IPS DF 6.9 (cell line): ENCODE measurements around the gene ZYX.

ENCODE experiments used
- DNase-seq: peaks from one replicate; pipeline ENCODE4 v3.0.0-alpha.2; 2013; ENCODE audit warnings: low read depth, low spot score
- H3K27ac ChIP-seq: one replicate; pipeline ENCODE4 v1.5.1; 2013; ENCODE audit warnings: low read length, control low read depth
- H3K27me3 ChIP-seq: 2 replicates; pipeline ENCODE4 v1.6.1; 2013; ENCODE audit warnings: mild to moderate bottlenecking, low read length; ENCODE audit not compliant: control insufficient read depth, insufficient read depth
- H3K36me3 ChIP-seq: 2 replicates; pipeline ENCODE4 v1.6.1; 2013; ENCODE audit warnings: low read length; ENCODE audit not compliant: control insufficient read depth, insufficient read depth
- H3K4me1 ChIP-seq: 2 replicates; pipeline ENCODE4 v1.6.1; 2013; ENCODE audit warnings: low read length; ENCODE audit not compliant: control insufficient read depth, insufficient read depth
- H3K4me3 ChIP-seq: 2 replicates; pipeline ENCODE4 v1.5.1; 2013; ENCODE audit warnings: mild to moderate bottlenecking, low read length
- H3K9me3 ChIP-seq: 2 replicates; pipeline ENCODE4 v1.6.1; 2013; ENCODE audit warnings: low read length, inconsistent platforms; ENCODE audit not compliant: control insufficient read depth, insufficient read depth
- WGBS: extraction: QIAGEN DNeasy Blood & Tissue Kit; methylation state at CpG from one replicate; pipeline ENCODE4 v1.1.7; 2013; ENCODE audit warnings: mixed read lengths, missing lambda C conversion rate; ENCODE audit not compliant: insufficient read length, insufficient coverage; 5-methylcytosine and 5-hydroxymethylcytosine counted together

The ZYX gene

GRCh38 chr7:143380646-143381426 lies at the start of gene ZYX:
ZYX (plus strand) TSS chr7:143381345; CDS start chr7:143381572, 227 bp downstream.
- Histone ChIP-seq H3K4me3 (peak within 1 kb of the TSS; percentile 97), H3K27me3 (no peaks in the 10 kb centered on the region), H3K36me3 (peaks cover 16% of the 10 kb centered on the region; the same call in 1 of the 2 replicates), H3K27ac (no peak within 1 kb of the TSS), H3K4me1 (peaks cover 4% of the 10 kb centered on the region), H3K9me3 (no peaks in the 10 kb centered on the region)
- DNase-seq, result peak; percentile 68
- WGBS, result no CpG with 5 or more reads among the region's 72 CpGs

- Histone ChIP-seq H3K27me3 (no peaks in the 10 kb centered on the region), H3K36me3 (no peaks in the 10 kb centered on the region), H3K4me1 (no peaks in the 10 kb centered on the region), H3K27ac (no peak overlapping the region), H3K9me3 (no peaks in the 10 kb centered on the region), H3K4me3 (no peak overlapping the region)
- WGBS, result no CpG with 5 or more reads among the region's 1 CpG
- no peak for DNase-seq
Observed at GRCh38 chr7:143334244-143334643, 46.9 kb upstream of the ZYX start.

GRCh38 chr7:143337216-143337615 lies 43.9 kb upstream of the ZYX start:
- no peaks in the 10 kb centered on the region for H3K36me3 ChIP-seq

GRCh38 chr7:143341842-143342241 lies 39.3 kb upstream of the ZYX start:
- Histone ChIP-seq H3K36me3 (no peaks in the 10 kb centered on the region), H3K27me3 (no peaks in the 10 kb centered on the region)
- WGBS, result no CpG with 5 or more reads among the region's 8 CpGs

More at GRCh38 chr7:143337216-143337615, 43.9 kb upstream of the ZYX start:
- Histone ChIP-seq H3K9me3 (no peaks in the 10 kb centered on the region), H3K4me1 (no peaks in the 10 kb centered on the region), H3K4me3 (no peak overlapping the region), H3K27me3 (no peaks in the 10 kb centered on the region), H3K27ac (no peak overlapping the region)
- no CpG with 5 or more reads among the region's 3 CpGs for WGBS
- no peak for DNase-seq

GRCh38 chr7:143343596-143343995 lies 37.5 kb upstream of the ZYX start:
- Histone ChIP-seq H3K36me3 (no peaks in the 10 kb centered on the region), H3K27me3 (no peaks in the 10 kb centered on the region), H3K9me3 (no peaks in the 10 kb centered on the region), H3K4me1 (no peaks in the 10 kb centered on the region; the same call in 1 of the 2 replicates), H3K4me3 (no peak overlapping the region), H3K27ac (no peak overlapping the region)
- WGBS, result no CpG with 5 or more reads among the region's 3 CpGs
- no peak for DNase-seq

More at GRCh38 chr7:143341842-143342241, 39.3 kb upstream of the ZYX start:
- H3K4me1 ChIP-seq, result no peaks in the 10 kb centered on the region; the same call in 1 of the 2 replicates
- H3K9me3 ChIP-seq, result no peaks in the 10 kb centered on the region
- H3K27ac ChIP-seq, result no peak overlapping the region
- no peak overlapping the region for H3K4me3 ChIP-seq
- DNase-seq, result no peak

DNA sequence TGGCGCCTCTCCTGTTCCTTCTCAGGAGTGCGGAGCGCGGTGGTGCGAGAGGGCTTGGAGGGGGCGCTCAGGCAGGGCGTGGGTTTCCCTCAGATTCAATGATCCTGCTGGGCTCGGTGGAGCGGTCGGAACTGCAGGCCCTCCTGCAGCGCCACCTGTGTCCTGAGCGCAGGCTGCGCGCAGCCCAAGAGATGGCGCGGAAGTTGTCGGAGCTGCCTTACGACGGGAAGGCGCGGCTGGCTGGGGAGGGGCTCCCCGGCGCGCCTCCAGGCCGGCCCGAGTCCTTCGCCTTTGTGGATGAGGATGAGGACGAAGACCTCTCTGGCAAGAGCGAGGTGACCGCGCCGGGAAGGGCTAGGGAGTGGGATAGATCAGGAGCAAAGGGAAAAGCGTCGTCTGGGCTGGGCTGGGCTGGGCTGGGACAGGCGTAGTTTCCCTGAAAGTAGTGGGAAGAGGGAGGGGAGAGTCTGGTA lies 35.7 kb upstream of the ZYX start:
- WGBS, result no CpG with 5 or more reads among the region's 35 CpGs
- H3K27me3 ChIP-seq, result no peaks in the 10 kb centered on the region
- H3K4me1 ChIP-seq, result no peaks in the 10 kb centered on the region; the same call in 1 of the 2 replicates
- H3K9me3 ChIP-seq, result no peaks in the 10 kb centered on the region
- H3K4me3 ChIP-seq, result peak overlapping the region; percentile 21; the same call in 1 of the 2 replicates
- no peaks in the 10 kb centered on the region for H3K36me3 ChIP-seq
- H3K27ac ChIP-seq, result no peak overlapping the region
- peak; percentile 68 for DNase-seq

- Histone ChIP-seq H3K27ac (no peak overlapping the region), H3K4me3 (no peak overlapping the region)
- no peak for DNase-seq
Observed at GRCh38 chr7:143346018-143346417, 35.1 kb upstream of the ZYX start.

DNA sequence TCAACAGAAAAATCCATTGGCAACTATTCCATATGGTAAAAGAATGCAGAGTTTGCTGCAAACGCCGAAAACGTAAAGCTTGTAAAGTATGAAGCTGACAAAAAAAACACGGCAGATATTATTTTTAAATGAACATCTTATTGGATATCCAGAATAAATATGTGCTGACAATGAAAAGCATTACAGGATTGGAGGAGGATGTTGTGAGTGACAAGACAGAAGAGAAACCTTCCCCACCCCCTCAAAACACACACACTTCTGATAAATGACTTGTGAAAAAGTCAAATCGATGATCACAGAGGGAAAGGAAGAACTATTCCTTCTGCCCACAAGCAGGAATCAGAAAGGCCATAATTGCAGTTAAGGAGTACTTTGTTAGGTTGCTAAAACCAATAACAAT lies 33.2 kb upstream of the ZYX start:
- Histone ChIP-seq H3K9me3 (no peaks in the 10 kb centered on the region), H3K4me1 (peaks cover 2% of the 10 kb centered on the region), H3K27me3 (no peaks in the 10 kb centered on the region), H3K36me3 (no peaks in the 10 kb centered on the region), H3K4me3 (no peak overlapping the region), H3K27ac (no peak overlapping the region)
- no peak for DNase-seq
- no CpG with 5 or more reads among the region's 5 CpGs for WGBS

More at GRCh38 chr7:143346018-143346417, 35.1 kb upstream of the ZYX start:
- no peaks in the 10 kb centered on the region for H3K36me3 ChIP-seq
- WGBS, result no CpG with 5 or more reads among the region's 4 CpGs
- H3K4me1 ChIP-seq, result no peaks in the 10 kb centered on the region; the same call in 1 of the 2 replicates
- H3K9me3 ChIP-seq, result no peaks in the 10 kb centered on the region
- no peaks in the 10 kb centered on the region for H3K27me3 ChIP-seq

- H3K27ac ChIP-seq, result no peak overlapping the region
- WGBS, result no CpG with 5 or more reads among the region's 5 CpGs
- peaks cover 2% of the 10 kb centered on the region for H3K4me1 ChIP-seq
- H3K4me3 ChIP-seq, result no peak overlapping the region
- DNase-seq, result no peak
- H3K36me3 ChIP-seq, result peaks cover 4% of the 10 kb centered on the region; the same call in 1 of the 2 replicates
- H3K9me3 ChIP-seq, result no peaks in the 10 kb centered on the region
- H3K27me3 ChIP-seq, result no peaks in the 10 kb centered on the region
Observed at GRCh38 chr7:143351060-143351459, 30.1 kb upstream of the ZYX start.

DNA sequence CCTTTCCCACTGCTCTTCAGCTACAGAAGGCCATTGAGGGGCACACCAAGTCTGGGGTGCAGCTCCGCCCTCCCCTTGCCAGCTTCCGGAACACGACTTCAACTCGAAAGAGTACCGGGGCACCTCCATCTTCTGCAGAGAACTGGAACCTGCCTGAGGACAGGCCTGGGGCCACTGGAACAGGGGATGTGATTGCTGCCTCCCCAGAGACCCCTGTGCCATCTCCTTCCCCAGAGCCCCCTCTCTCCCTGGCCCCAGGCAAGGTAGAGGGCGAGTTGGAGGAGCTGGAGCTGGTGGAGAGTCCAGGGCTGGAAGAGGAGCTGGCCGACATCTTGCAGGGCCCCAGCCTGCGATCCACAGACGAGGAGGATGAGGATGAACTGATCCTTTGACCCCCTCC lies 29.6 kb upstream of the ZYX start:
- WGBS, result no CpG with 5 or more reads among the region's 9 CpGs
- no peaks in the 10 kb centered on the region for H3K27me3 ChIP-seq

More for the DNA sequence above, 29.6 kb upstream of the ZYX start:
- peaks cover 2% of the 10 kb centered on the region for H3K4me1 ChIP-seq
- peaks cover 9% of the 10 kb centered on the region; the same call in 1 of the 2 replicates for H3K36me3 ChIP-seq
- DNase-seq, result no peak
- no peak overlapping the region for H3K4me3 ChIP-seq
- no peak overlapping the region for H3K27ac ChIP-seq
- no peaks in the 10 kb centered on the region for H3K9me3 ChIP-seq
